Measurements from ENCODE around the gene ARHGAP1.

Gene ARHGAP1

DNA sequence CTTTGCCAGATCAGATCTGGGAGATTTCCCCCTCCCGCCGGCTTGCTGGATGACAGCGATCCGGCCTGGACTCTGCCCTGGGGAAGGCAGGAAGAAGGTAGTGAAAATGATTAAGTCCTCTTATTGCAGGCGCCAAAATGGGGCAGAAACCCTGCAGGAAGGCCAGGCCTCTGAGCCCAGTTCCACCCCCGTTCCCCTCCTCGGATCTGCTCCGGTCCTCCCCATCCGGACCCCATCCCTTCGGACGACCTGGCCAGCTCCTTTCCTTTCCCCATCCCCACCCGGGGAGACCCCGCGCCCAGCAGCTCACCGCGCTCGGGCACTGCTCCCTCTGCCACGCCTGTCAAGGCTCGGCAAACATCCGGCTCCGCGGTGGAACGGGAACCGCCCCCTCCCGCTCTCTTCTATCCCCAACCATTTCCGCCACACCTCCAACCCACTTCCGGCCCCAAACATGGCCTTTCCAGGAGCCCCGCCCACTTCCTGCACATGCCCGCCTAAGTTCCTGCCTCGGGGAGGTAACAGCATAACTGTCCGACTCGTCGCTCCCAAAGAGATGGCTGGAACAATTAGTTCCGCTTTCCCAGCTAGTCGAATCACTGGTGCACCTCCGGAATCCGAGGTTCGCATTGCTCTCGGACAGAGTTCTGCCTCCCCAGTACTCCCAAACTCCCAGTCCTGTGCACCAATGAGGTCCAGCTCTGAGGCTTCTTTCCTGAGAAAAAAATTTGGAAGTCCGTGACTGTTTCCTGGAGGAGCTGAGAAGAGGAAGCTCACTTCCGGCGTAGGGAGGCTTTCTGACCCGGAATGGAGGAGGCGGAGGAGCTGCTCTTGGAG is at the start of gene ARHGAP1, which contains the start of gene ZNF408:
Gene ARHGAP1 (minus strand): TSS at position 379 of the 837 bp plus-strand sequence. CDS start 4,512 bp downstream, outside the sequence.
Gene ZNF408 (plus strand): TSS at position 791 of the 837 bp plus-strand sequence. CDS start 17 bp downstream, at position 808.
- DNase-seq = peak; percentile 99

GRCh38 chr11:46747150-46747549 is 46.7 kb upstream of the ARHGAP1 start:
- DNase-seq = no peak

- DNase-seq = peak; percentile 2
Measured at GRCh38 chr11:46745995-46746394, 45.6 kb upstream of the ARHGAP1 start.

DNA sequence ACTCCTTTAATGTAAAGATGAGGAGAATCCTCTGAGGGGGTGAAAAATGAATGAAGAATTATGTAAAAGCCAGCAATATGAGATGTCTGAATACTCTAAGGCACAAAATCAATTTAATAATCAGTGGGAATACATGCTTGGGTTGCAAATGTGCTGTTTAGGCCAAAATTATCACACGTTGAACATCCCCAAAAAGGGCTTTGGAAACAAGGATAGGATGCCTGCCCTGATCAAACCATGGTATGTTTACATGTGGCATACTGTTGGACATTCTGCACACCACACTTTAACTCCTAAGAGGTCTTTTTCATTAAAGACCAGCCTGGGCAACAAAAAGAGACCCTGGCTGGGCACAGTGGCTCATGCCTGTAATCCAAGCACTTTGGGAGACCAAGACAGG is 44.9 kb upstream of the ARHGAP1 start:
- DNase-seq = no peak

- peak; percentile 19 for DNase-seq
Measured at GRCh38 chr11:46743693-46744339, 43.4 kb upstream of the ARHGAP1 start.

DNA sequence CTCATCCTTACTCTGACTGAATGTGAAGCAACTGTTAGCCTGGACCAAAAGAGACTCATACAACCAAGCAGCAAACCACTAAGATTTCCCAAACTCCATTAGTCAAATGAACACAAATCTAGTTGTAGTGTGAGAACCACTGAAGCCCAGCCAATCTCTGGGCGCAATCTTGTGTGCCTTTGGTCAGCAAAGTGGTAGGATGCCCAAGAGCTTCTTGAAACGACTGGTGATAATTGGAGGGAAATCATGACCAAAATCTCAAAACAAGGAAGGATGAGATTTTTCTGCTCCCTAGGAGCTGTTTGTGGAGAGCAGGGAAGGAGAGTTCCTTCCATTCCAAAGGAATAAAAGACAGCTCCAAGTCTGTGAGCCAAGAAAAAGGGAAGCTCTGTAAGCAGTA is 42.6 kb upstream of the ARHGAP1 start:
- DNase-seq = peak; percentile 22

DNA sequence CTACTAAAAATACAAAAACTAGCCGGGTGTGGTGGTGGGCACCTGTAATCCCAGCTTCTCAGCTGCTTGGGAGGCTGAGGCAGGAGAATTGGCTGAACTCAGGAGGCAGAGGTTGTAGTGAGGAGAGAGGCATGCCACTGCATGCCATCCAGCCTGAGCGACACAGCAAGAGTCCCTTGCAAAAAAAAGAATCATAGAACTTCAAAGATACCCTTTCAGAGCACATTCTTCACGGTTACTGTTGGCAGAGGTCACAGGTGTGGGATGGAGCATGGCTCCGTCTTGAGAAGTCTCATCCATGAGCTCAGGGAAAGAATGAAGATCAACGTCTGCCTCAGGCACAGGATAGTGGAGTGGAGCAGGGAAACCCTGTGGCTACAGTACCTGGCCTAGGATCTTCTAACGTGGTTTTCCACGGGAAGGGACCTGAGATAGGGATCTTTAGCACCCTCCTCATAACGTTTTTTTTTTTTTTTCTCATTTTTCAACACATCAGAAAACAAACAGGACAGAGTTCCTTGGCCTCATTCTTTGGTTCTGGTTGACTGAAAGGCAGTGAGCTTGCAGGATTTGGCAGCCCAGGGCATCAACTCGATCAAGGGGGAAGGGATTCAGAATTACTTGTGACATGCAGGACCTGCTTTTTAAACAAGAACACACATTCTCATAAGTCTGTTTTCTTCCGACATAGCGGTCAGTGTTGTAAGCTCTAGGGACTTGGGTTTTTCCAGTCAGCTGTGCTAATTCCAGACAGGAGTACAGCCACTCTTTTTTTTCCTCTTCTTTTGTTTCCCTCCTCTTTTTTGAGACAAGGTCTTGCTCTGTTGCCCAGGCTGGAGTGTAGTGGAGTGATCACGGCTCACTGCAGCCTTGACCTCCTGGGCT is 41.4 kb upstream of the ARHGAP1 start:
- peak; percentile 42 for DNase-seq

DNA sequence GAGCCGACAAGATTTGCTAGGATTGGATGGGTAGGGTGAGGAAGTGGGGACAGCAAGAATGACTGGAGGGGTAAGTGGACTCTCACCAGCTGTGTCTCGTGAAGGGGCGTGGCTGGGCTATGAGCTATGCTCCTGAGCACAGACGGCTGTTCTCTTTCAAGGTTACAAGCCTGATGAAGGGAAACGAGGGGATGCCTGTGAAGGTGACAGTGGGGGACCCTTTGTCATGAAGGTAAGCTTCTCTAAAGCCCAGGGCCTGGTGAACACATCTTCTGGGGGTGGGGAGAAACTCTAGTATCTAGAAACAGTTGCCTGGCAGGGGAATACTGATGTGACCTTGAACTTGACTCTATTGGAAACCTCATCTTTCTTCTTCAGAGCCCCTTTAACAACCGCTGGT is 38.5 kb upstream of the ARHGAP1 start:
- no peak for DNase-seq

- no peak for DNase-seq
Measured at GRCh38 chr11:46737699-46738098, 37.3 kb upstream of the ARHGAP1 start.

- DNase-seq = no peak
Measured at GRCh38 chr11:46736615-46737014, 36.2 kb upstream of the ARHGAP1 start.

GRCh38 chr11:46736146-46736545 is 35.7 kb upstream of the ARHGAP1 start:
- no peak for DNase-seq

DNA sequence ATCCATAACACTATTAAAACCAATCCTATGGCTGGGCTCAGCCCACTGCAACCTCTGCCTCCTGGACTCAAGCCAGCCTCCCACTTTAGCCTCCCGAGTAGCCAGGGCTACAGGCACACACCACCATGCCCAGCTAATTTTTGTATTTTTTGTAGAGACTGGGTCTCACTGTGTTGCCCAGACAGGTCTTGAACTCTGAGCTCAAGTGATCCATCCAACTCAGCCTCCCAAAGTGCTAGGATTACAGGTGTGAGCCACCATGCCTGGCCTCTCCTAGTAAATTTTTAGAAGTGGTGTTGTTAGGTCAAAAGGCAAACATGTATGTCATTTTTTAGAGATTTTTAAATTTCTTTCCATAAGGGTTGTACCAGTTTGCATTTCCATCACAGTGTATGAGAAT is 32.8 kb upstream of the ARHGAP1 start:
- no peak for DNase-seq

DNA sequence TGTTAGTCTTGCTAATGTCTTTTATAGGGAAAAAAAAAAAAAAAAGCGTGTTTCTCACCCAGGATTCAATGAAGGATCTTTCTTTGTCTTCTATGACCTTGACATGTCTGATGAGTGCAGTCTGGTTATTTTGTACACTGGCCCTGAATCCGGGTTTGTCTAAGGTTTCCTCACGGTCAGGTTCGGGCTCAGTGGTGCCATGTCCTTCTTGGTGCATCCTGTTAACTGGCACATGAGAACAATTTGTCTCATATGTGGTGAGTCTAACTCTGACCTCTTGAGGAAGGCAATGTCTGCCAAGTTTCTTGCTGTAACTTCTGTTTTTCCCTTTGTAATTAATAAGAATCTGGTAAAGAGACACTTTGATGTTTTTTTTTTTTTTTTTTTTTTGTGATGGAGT is 31.1 kb upstream of the ARHGAP1 start:
- no peak for DNase-seq

- no peak for DNase-seq
Measured at GRCh38 chr11:46729110-46730027, 28.9 kb upstream of the ARHGAP1 start.

DNA sequence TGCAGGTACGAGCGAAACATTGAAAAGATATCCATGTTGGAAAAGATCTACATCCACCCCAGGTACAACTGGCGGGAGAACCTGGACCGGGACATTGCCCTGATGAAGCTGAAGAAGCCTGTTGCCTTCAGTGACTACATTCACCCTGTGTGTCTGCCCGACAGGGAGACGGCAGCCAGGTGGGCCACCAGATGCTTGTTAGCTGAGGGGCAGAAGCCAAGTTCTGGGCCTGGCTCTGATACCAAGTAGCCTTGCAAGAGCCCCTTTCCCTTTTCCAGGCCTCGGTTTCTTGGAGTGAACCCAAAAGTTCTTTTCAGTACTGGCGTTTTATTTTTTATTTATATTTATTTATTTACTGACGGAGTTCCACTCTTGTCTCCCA is 28.2 kb upstream of the ARHGAP1 start:
- DNase-seq = no peak

- DNase-seq = no peak
Measured at GRCh38 chr11:46727952-46728658, 27.7 kb upstream of the ARHGAP1 start.

GRCh38 chr11:46726206-46726862 is 25.9 kb upstream of the ARHGAP1 start:
- no peak for DNase-seq

DNA sequence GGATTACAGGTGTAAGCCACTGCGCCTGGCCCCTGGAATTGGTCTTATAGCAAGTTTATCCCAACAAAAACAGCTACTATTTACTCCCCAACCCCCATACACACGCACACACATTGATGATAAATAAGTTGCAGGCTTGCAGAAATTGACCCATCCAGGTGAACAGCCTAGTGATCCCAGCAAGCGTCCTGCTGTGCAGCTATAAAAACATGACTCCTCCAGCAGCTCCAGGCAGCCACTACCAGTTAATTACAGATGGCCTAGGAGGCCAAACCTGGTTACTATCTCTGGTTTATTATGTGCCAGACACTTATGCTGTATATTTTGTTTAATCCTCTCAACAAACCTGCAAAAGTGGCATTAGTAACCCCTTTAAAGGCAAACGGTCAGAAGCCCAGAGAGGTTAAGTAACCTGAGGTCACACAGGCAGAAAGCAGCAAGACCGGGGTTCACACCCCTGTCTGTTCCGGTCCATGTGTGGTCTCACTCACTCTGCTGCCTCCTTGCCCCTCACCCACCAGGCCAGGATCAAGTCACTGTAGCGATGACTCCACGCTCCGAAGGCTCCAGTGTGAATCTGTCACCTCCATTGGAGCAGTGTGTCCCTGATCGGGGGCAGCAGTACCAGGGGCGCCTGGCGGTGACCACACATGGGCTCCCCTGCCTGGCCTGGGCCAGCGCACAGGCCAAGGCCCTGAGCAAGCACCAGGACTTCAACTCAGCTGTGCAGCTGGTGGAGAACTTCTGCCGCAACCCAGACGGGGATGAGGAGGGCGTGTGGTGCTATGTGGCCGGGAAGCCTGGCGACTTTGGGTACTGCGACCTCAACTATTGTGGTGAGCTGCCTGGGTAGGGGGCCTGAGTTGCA is 25.2 kb upstream of the ARHGAP1 start:
- DNase-seq = no peak

DNA sequence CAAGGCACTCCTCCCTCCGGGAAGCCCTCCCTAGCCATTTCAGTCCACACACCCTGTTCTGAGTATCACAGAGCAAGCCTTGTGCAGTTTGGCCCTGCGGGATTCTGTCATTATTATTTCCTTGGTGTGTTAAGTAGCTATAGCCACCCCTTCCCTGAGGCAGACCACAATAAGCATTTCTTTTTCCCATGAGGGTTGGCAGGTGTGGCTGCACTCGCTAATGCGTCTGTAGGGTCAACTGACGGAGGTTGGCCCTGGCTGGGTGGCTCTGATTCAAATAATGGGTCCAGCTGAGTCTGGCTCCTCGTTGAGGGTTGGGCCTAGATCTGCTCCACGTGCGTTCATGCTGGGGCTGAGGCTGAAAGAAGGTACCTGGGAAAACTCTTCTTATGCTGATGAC is 23.7 kb upstream of the ARHGAP1 start:
- peak; percentile 63 for DNase-seq

DNA sequence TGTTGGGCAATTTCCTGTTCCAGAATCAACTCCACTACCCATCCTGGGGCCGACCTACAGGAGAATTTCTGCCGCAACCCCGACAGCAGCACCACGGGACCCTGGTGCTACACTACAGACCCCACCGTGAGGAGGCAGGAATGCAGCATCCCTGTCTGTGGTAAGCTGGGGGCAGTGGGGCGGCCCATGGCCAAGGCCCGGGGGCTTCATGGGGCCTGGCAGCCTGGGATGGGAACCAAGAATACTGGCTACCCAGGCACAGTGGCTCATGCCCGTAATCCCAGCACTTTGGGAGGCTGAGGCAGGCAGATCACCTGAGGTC is 22.9 kb upstream of the ARHGAP1 start:
- DNase-seq = no peak
